Ishikawa (cell line): ENCODE data around the gene PDE1C.

Experiments
- CEBPB ChIP-seq: IDR thresholded peaks from 2 replicates; pipeline ENCODE4 v1.6.1; 2012
- CREB1 ChIP-seq: IDR thresholded peaks from 2 replicates; pipeline ENCODE4 v1.6.1; 2012; ENCODE audit warnings: low read depth
- EGR1 ChIP-seq: IDR thresholded peaks from 2 replicates; pipeline ENCODE4 v1.6.1; 2012
- EP300 ChIP-seq: IDR thresholded peaks from 2 replicates; pipeline ENCODE4 v1.6.1; 2012; ENCODE audit warnings: borderline replicate concordance
- FOXM1 ChIP-seq: IDR thresholded peaks from 2 replicates; pipeline ENCODE4 v1.6.1; 2012; ENCODE audit warnings: low read depth, borderline replicate concordance
- MAX ChIP-seq: IDR thresholded peaks from 2 replicates; pipeline ENCODE4 v1.6.1; 2012
- NFIC ChIP-seq: IDR thresholded peaks from 2 replicates; pipeline ENCODE4 v1.6.1; 2012
- RAD21 ChIP-seq: IDR thresholded peaks from 2 replicates; pipeline ENCODE4 v1.6.1; 2012; ENCODE audit warnings: low read depth
- REST ChIP-seq: IDR thresholded peaks from 2 replicates; pipeline ENCODE4 v1.6.1; 2012; ENCODE audit warnings: low read depth, mild to moderate bottlenecking
- TAF1 ChIP-seq: IDR thresholded peaks from 2 replicates; pipeline ENCODE4 v1.6.1; 2012; ENCODE audit warnings: low read depth, mild to moderate bottlenecking
- TCF12 ChIP-seq: IDR thresholded peaks from 2 replicates; pipeline ENCODE4 v1.6.1; 2012; ENCODE audit warnings: low read depth
- TEAD4 ChIP-seq: IDR thresholded peaks from 2 replicates; pipeline ENCODE4 v1.6.1; 2012
- USF1 ChIP-seq: IDR thresholded peaks from 2 replicates; pipeline ENCODE4 v1.6.1; 2012
- YY1 ChIP-seq: IDR thresholded peaks from 2 replicates; pipeline ENCODE4 v1.6.1; 2012; ENCODE audit warnings: low read depth
- ZBTB7A ChIP-seq: IDR thresholded peaks from 2 replicates; pipeline ENCODE4 v1.6.1; 2012; ENCODE audit warnings: low read depth

Gene PDE1C

GRCh38 chr7:31720366-31720765 lies 349.8 kb downstream of the PDE1C start:
- TF ChIP-seq NFIC (no peak), FOXM1 (no peak), CREB1 (no peak), TCF12 (no peak), ZBTB7A (no peak), YY1 (no peak), CEBPB (no peak), USF1 (no peak), REST (no peak), EGR1 (no peak)

- TF ChIP-seq RAD21 (no peak), EGR1 (no peak), ZBTB7A (no peak), NFIC (no peak), TAF1 (no peak), CEBPB (no peak), MAX (no peak), EP300 (no peak), FOXM1 (no peak), TCF12 (no peak), CREB1 (no peak), YY1 (no peak), TEAD4 (no peak), REST (no peak), USF1 (no peak)
These were observed 353.9 kb downstream of the PDE1C start for GRCh38 chr7:31716355-31716754.

GRCh38 chr7:31710171-31710570 lies 360.0 kb downstream of the PDE1C start:
- TF ChIP-seq TEAD4 (no peak), EP300 (no peak), REST (no peak), NFIC (no peak), YY1 (no peak), RAD21 (no peak), USF1 (no peak)

GRCh38 chr7:31707089-31707488 lies 363.1 kb downstream of the PDE1C start:
- TF ChIP-seq CREB1 (no peak), EGR1 (no peak), ZBTB7A (no peak), MAX (no peak), REST (no peak), TCF12 (no peak), USF1 (no peak), NFIC (no peak), EP300 (no peak), CEBPB (no peak), YY1 (no peak), TAF1 (no peak), FOXM1 (no peak), RAD21 (no peak), TEAD4 (no peak)
